IMR-90 (cell line): ENCODE data around the gene WDFY2. TPM values are rescaled to one million over a fixed set of nuclear protein-coding genes. Genes with fewer than 3 reads are reported as not detected.

ENCODE experiments used
- ATAC-seq: fragments of 200-7000 bp; cut with Tn5 transposase; 2 replicates; pipeline ENCODE4 v1.9.1; 2020; ENCODE audit warnings: low read depth, mild to moderate bottlenecking, moderate library complexity
- BruUV-seq: library from RNA; stranded (reverse); fragments of 400-500 nt; replicated peaks from 2 replicates; lab custom pipeline; 2021; lab: Mats Ljungman, UMichigan
- CTCF ChIA-PET: fragments of 300-600 bp; formaldehyde crosslinking; extraction: SDS; loops from one replicate; lab custom pipeline; 2021; ENCODE audit warnings: antibody characterized with exemption; lab: Yijun Ruan, JAX
- POLR2A ChIA-PET: fragments of 300-600 bp; sonication (Branson Sonifier 250); formaldehyde crosslinking; loops from one replicate; lab custom pipeline; 2022; ENCODE audit warnings: antibody characterized with exemption; ENCODE audit not compliant: unreplicated experiment; lab: Charles Lee
- DNase-seq: peaks from one replicate; pipeline ENCODE4 v3.0.0; 2013
- H2AFZ ChIP-seq: replicated peaks from 2 replicates; pipeline ENCODE3; 2013; ENCODE audit warnings: low read length, mild to moderate bottlenecking; ENCODE audit not compliant: poor library complexity
- H2AK5ac ChIP-seq: 2 replicates; pipeline ENCODE4 v1.6.1; 2013; ENCODE audit warnings: low read depth, low read length, inconsistent platforms
- H2AK9ac ChIP-seq: replicated peaks from 2 replicates; pipeline ENCODE3; 2013; ENCODE audit warnings: mild to moderate bottlenecking, low read depth, low read length, moderate library complexity; ENCODE audit not compliant: poor library complexity
- H2BK120ac ChIP-seq: 2 replicates; pipeline ENCODE4 v1.6.1; 2013; ENCODE audit warnings: low read depth, low read length, inconsistent platforms
- H2BK15ac ChIP-seq: 3 replicates; pipeline ENCODE4 v1.6.1; 2013; ENCODE audit warnings: low read depth, low read length, inconsistent platforms
- H2BK20ac ChIP-seq: 2 replicates; pipeline ENCODE4 v1.6.1; 2013; ENCODE audit warnings: low read depth, mild to moderate bottlenecking, inconsistent platforms, low read length, moderate library complexity
- H2BK5ac ChIP-seq: 2 replicates; pipeline ENCODE4 v1.6.1; 2013; ENCODE audit warnings: mild to moderate bottlenecking, low read depth, low read length, inconsistent platforms; ENCODE audit not compliant: poor library complexity, severe bottlenecking
- H3K14ac ChIP-seq: replicated peaks from 2 replicates; pipeline ENCODE4 v1.6.1; 2013; ENCODE audit warnings: low read depth, low read length, inconsistent platforms
- H3K18ac ChIP-seq: 2 replicates; pipeline ENCODE4 v1.6.1; 2013; ENCODE audit warnings: low read depth, low read length, control low read depth
- H3K23ac ChIP-seq: 2 replicates; pipeline ENCODE4 v1.6.1; 2013; ENCODE audit warnings: low read depth, low read length, inconsistent platforms
- H3K27ac ChIP-seq: 2 replicates; pipeline ENCODE4 v1.5.1; 2013; ENCODE audit warnings: mild to moderate bottlenecking, control low read depth, low read length; ENCODE audit not compliant: insufficient read depth
- H3K27me3 ChIP-seq: 2 replicates; pipeline ENCODE4 v1.6.1; 2013; ENCODE audit warnings: low read length; ENCODE audit not compliant: control insufficient read depth, insufficient read depth
- H3K36me3 ChIP-seq: 2 replicates; pipeline ENCODE4 v1.6.1; 2013; ENCODE audit warnings: low read length, mixed read lengths; ENCODE audit not compliant: control insufficient read depth, insufficient read depth
- H3K4ac ChIP-seq: 2 replicates; pipeline ENCODE4 v1.6.1; 2013; ENCODE audit warnings: low read depth, low read length, inconsistent platforms
- H3K4me1 ChIP-seq: 2 replicates; pipeline ENCODE4 v1.6.1; 2013; ENCODE audit warnings: low read length, mixed read lengths; ENCODE audit not compliant: control insufficient read depth, insufficient read depth
- H3K4me2 ChIP-seq: 2 replicates; pipeline ENCODE4 v1.6.1; 2013; ENCODE audit warnings: low read depth, mild to moderate bottlenecking, control low read depth, low read length, moderate library complexity
- H3K4me3 ChIP-seq: 2 replicates; pipeline ENCODE4 v1.5.1; 2013; ENCODE audit warnings: low read depth, mild to moderate bottlenecking, control low read depth, low read length, moderate library complexity; ENCODE audit not compliant: insufficient read depth
- H3K56ac ChIP-seq: 2 replicates; pipeline ENCODE4 v1.6.1; 2013; ENCODE audit warnings: low read length, inconsistent platforms; ENCODE audit not compliant: insufficient read depth; ENCODE audit errors: extremely low read depth
- H3K79me1 ChIP-seq, 2 experiments: 2 replicates each; pipeline ENCODE4 v1.6.1; 2013; ENCODE audit warnings: low read length in 2 of 2, inconsistent platforms in 1 of 2, low read depth in 1 of 2
- H3K9ac ChIP-seq: 2 replicates; pipeline ENCODE4 v1.6.1; 2013; ENCODE audit warnings: low read depth, low read length, control low read depth
- H3K9me1 ChIP-seq: 2 replicates; pipeline ENCODE4 v1.6.1; 2013; ENCODE audit warnings: low read length, inconsistent platforms; ENCODE audit not compliant: insufficient read depth
- H3K9me3 ChIP-seq: 2 replicates; pipeline ENCODE4 v1.6.1; 2013; ENCODE audit warnings: low read length; ENCODE audit not compliant: control insufficient read depth, insufficient read depth
- H4K20me1 ChIP-seq: 2 replicates; pipeline ENCODE4 v1.6.1; 2013; ENCODE audit warnings: low read length, inconsistent platforms; ENCODE audit not compliant: insufficient read depth
- H4K5ac ChIP-seq: 2 replicates; pipeline ENCODE4 v1.6.1; 2013; ENCODE audit warnings: mild to moderate bottlenecking, low read depth, low read length, control low read depth
- H4K8ac ChIP-seq, 2 experiments: 2 replicates each; pipeline ENCODE4 v1.6.1; 2013; ENCODE audit warnings: low read depth in 2 of 2, low read length in 2 of 2, control low read depth in 1 of 2, inconsistent platforms in 1 of 2
- H4K91ac ChIP-seq: 2 replicates; pipeline ENCODE4 v1.6.1; 2013; ENCODE audit warnings: low read depth, low read length, inconsistent platforms; ENCODE audit not compliant: insufficient read depth
- NFE2L2 ChIP-seq: fragments of 150-350 bp; IDR thresholded peaks from 2 replicates; pipeline ENCODE4 v1.6.1; 2016; ENCODE audit warnings: low read depth, mild to moderate bottlenecking, low read length
- WGBS, 2 experiments: methylation state at CpG; one replicate each; pipeline versions ENCODE4 v1.1.5 to v1.1.7; 2013; ENCODE audit warnings: missing lambda C conversion rate in 2 of 2; ENCODE audit not compliant: insufficient read length in 1 of 2; ENCODE audit errors: extremely low coverage in 2 of 2; 5-methylcytosine and 5-hydroxymethylcytosine counted together
- dilution Hi-C: fragments of 300-500 bp; cut with HindIII; formaldehyde crosslinking; loops from one replicate; pipeline ENCODE4 v1.14.3; 2018; ENCODE audit warnings: low sequenced_read_pairs; ENCODE audit not compliant: unreplicated experiment
- in situ Hi-C: fragments of 300-500 bp; cut with MboI; formaldehyde crosslinking; loops from 3 replicates; pipeline ENCODE4 v1.14.3; 2019; ENCODE audit warnings: low sequenced_read_pairs, inconsistent platforms, mixed read lengths
- intact Hi-C: fragments of 100-400 bp; cut with micrococcal nuclease; formaldehyde crosslinking; loops from 2 replicates; pipeline ENCODE4 v1.10.0; 2022
- polyA plus RNA-seq, 3 experiments: library from polyadenylated mRNA; depleted of rRNA; stranded (reverse); fragments of >200 nt; gene quantifications; 2 replicates each; pipeline ENCODE4 v1.2.3, GENCODE V29; 2012; ENCODE audit warnings: low replicate concordance in 1 of 3
- total RNA-seq: library from RNA; depleted of rRNA; stranded (reverse); fragments of >200 nt; gene quantifications from 2 replicates; pipeline ENCODE4 v1.2.3, GENCODE V29; 2012

WDFY2 gene
- total and polyA plus RNA-seq, 2 of the 4 experiments (the other 2 are of a cell fraction), result 4.3 to 5.4 TPM

DNA sequence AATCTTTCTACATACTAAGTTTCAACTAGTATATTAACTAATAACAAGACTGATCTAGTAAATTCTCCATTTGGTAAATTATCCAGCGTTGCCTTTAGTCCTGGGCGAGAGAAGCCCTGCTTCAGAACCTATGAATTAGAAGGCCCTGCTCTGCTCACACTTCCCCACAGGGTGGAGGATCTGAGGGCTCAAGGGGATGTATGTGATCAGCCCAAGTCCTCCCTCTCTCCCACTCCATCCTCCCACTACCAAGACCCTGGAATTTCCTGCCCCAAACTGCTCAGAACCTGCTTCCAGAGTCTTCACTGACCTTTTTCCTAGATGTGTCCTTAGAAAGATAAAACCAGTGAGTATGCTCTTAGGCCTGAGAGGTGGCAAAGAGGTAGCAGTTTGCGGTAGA, 91.6 kb downstream of the WDFY2 start:
- ChIA-PET CTCF (no interaction called here), POLR2A (no interaction called here)
- peaks cover 19 to 54% of the 10 kb centered on the region in 2 experiments for H3K79me1 ChIP-seq
- ATAC-seq, result no peak
- H2AFZ ChIP-seq, result no peak overlapping the region
- no peak overlapping the region; the same call in 1 of the 2 replicates for H3K23ac ChIP-seq
- no peak overlapping the region for H3K4me2 ChIP-seq
- H2BK120ac ChIP-seq, result no peak overlapping the region
- in situ Hi-C loops (no loop called here), dilution Hi-C loops (no loop called here), intact Hi-C loops (no loop called here)
- no peaks in the 10 kb centered on the region for H3K27me3 ChIP-seq
- H4K5ac ChIP-seq, result no peak overlapping the region
- H3K4me1 ChIP-seq, result peaks cover under 1% of the 10 kb centered on the region; the same call in 1 of the 2 replicates
- no peak overlapping the region for H3K4ac ChIP-seq
- no peak overlapping the region for H2AK5ac ChIP-seq
- H4K20me1 ChIP-seq, result peaks cover 1% of the 10 kb centered on the region; the same call in 1 of the 2 replicates
- no peak overlapping the region for H2AK9ac ChIP-seq
- H3K56ac ChIP-seq, result no peak overlapping the region
- no peak overlapping the region for H4K91ac ChIP-seq
- H4K8ac ChIP-seq, result no peak overlapping the region
- H3K4me3 ChIP-seq, result no peak overlapping the region
- H3K9me3 ChIP-seq, result no peaks in the 10 kb centered on the region
- no peak overlapping the region for H2BK15ac ChIP-seq
- no peak overlapping the region for H3K18ac ChIP-seq
- TF ChIP-seq NFE2L2, result no peak
- no peak overlapping the region for H3K14ac ChIP-seq
- WGBS, 2 experiments, result 88% methylated on average over 1 of the region's 3 CpGs; no CpG with 5 or more reads in 1 of the 2 experiments
- no peak overlapping the region for H3K9ac ChIP-seq
- no peak overlapping the region for H2BK20ac ChIP-seq
- H3K9me1 ChIP-seq, result peaks cover 8% of the 10 kb centered on the region
- no peak for DNase-seq
- BruUV-seq, result no TSS peak
- H3K27ac ChIP-seq, result no peak overlapping the region
- H3K36me3 ChIP-seq, result no peaks in the 10 kb centered on the region
- H2BK5ac ChIP-seq, result no peak overlapping the region
